Measurements from ENCODE around the gene CCDC93. TPM values are rescaled to one million over a fixed set of nuclear protein-coding genes. Genes with fewer than 3 reads are reported as not detected.

CCDC93 gene
- total RNA-seq, 4 donors from 2014 or later = 14.4 to 17.0 (median 16.0) TPM

DNA sequence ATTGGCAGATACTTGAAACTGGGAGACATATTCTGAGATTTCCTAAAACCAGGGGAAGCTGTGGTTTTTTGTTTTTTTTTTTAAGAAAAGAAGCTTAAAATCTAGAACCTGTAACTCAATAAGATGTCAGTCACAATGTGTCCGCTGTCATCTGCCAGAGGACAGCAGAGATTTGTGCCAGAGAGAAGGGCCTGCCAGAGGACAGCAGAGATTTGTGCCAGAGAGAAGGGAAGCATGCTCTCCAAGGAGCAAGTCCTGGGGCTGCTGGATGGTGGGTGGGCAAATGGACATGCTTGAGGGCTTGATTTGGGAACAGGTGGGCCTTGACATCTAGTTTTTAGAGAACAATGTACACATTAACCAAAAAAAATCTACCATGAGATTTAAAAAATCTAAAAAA is 77.9 kb downstream of the CCDC93 start:
- H3K4me1 ChIP-seq = peaks cover 0 to 12% (median 0%) of the 10 kb centered on the region in 4 donors
- DNase-seq (ENCODE audit: extremely low spot score) = no peak
- H3K36me3 ChIP-seq = peaks cover 84 to 100% (median 96%) of the 10 kb centered on the region in 4 donors
- no peaks in the 10 kb centered on the region for H3K27me3 ChIP-seq
- TF ChIP-seq POLR2A (IDR thresholded peaks at IDR 0.05; ENCODE audit: low read depth) (no peak), EP300 (IDR thresholded peaks at IDR 0.05) (no peak), POLR2AphosphoS5 (IDR thresholded peaks at IDR 0.05) (no peak)
- TF ChIP-seq, protein P1, sequence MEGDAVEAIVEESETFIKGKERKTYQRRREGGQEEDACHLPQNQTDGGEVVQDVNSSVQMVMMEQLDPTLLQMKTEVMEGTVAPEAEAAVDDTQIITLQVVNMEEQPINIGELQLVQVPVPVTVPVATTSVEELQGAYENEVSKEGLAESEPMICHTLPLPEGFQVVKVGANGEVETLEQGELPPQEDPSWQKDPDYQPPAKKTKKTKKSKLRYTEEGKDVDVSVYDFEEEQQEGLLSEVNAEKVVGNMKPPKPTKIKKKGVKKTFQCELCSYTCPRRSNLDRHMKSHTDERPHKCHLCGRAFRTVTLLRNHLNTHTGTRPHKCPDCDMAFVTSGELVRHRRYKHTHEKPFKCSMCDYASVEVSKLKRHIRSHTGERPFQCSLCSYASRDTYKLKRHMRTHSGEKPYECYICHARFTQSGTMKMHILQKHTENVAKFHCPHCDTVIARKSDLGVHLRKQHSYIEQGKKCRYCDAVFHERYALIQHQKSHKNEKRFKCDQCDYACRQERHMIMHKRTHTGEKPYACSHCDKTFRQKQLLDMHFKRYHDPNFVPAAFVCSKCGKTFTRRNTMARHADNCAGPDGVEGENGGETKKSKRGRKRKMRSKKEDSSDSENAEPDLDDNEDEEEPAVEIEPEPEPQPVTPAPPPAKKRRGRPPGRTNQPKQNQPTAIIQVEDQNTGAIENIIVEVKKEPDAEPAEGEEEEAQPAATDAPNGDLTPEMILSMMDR (IDR thresholded peaks at IDR 0.05) = no peak
- no peaks in the 10 kb centered on the region for H3K9me3 ChIP-seq
- H3K27ac ChIP-seq (replicated peaks in 1 of 4) = no peak overlapping the region
- WGBS = 0% methylated on average over 1 of the region's 1 CpG
- no peak overlapping the region for H3K4me3 ChIP-seq
- intact Hi-C loops (cut with DNase I) = loop anchor here (10.0 kb wide), 1 partner anchor 101 kb away; no protein-coding TSS in a partner anchor

DNA sequence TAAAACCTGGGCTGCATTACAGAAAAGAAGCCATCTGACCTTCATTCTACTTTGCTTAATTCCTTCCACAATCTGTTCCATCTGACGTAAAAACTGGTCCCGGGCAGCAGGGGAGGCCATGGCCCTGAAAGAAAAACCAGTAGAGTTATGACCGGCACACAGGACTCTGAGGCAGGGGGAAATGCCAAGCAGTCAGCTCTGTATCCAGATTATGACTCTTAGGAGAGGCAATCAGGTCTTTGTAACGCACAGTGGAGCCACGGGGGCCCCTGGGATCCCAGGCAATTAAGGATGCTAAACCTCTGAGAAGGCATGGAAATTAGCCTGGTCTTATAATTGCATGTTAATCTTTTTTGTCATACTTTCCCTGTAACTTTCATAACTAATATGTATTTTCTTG is 78.4 kb downstream of the CCDC93 start:
- no peak for DNase-seq (ENCODE audit: extremely low spot score)
- peaks cover 0 to 12% (median 0%) of the 10 kb centered on the region in 4 donors for H3K4me1 ChIP-seq
- no peak overlapping the region for H3K4me3 ChIP-seq
- H3K36me3 ChIP-seq = peaks cover 83 to 100% (median 96%) of the 10 kb centered on the region in 4 donors
- no peaks in the 10 kb centered on the region for H3K9me3 ChIP-seq
- H3K27ac ChIP-seq (replicated peaks in 1 of 4) = no peak overlapping the region
- H3K27me3 ChIP-seq = no peaks in the 10 kb centered on the region
- 91% methylated on average over 5 of the region's 5 CpGs for WGBS
- intact Hi-C loops (cut with DNase I) = loop anchor here (10.0 kb wide), 1 partner anchor 101 kb away; no protein-coding TSS in a partner anchor
- TF ChIP-seq POLR2A (IDR thresholded peaks at IDR 0.05; ENCODE audit: low read depth) (no peak), POLR2AphosphoS5 (IDR thresholded peaks at IDR 0.05) (no peak), EP300 (IDR thresholded peaks at IDR 0.05) (no peak)
- TF ChIP-seq, protein P1 (IDR thresholded peaks at IDR 0.05) = no peak

DNA sequence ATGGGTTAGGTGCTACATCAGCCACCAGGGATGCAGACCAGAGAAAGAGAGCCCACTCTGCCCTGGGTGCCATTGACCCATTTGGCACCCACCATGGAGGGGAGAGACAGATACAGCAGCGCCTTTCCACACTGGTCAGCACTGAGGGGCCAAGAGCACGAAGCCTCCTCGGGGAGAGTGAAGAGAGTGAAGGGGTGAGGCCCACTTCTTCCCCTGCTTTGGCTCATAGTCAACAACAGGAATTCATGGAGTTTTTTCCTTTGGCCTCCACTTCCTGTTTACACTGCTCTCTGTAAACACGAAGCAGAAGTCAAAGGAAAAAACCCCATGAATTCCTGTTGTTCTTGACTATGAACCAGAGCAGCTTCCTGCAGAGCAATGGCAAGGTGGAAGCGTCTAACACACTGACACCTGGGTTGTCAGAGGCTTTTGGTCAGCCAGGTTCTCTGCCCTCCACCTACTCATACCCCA is 80.0 kb downstream of the CCDC93 start:
- 87% methylated on average over 2 of the region's 5 CpGs for WGBS
- Histone ChIP-seq H3K4me3 (no peak overlapping the region), H3K27ac (replicated peaks in 1 of 4) (no peak overlapping the region), H3K36me3 (peaks cover 81 to 100% (median 96%) of the 10 kb centered on the region in 4 donors), H3K27me3 (no peaks in the 10 kb centered on the region), H3K4me1 (peaks cover 0 to 12% (median 0%) of the 10 kb centered on the region in 4 donors), H3K9me3 (no peaks in the 10 kb centered on the region)
- no peak for DNase-seq (ENCODE audit: extremely low spot score)
- TF ChIP-seq POLR2AphosphoS5 (IDR thresholded peaks at IDR 0.05) (no peak), POLR2A (IDR thresholded peaks at IDR 0.05; ENCODE audit: low read depth) (no peak), EP300 (IDR thresholded peaks at IDR 0.05) (no peak)
- TF ChIP-seq, protein P1 (IDR thresholded peaks at IDR 0.05) = no peak
- intact Hi-C loops (cut with DNase I) = loop anchor here (10.0 kb wide), 1 partner anchor 99 kb away; no protein-coding TSS in a partner anchor

- no peak for DNase-seq (ENCODE audit: extremely low spot score)
- Histone ChIP-seq H3K9me3 (no peaks in the 10 kb centered on the region), H3K4me1 (peaks cover 0 to 5% (median 0%) of the 10 kb centered on the region in 4 donors), H3K36me3 (peaks cover 69 to 94% (median 85%) of the 10 kb centered on the region in 4 donors), H3K27me3 (no peaks in the 10 kb centered on the region), H3K27ac (replicated peaks in 1 of 4) (no peak overlapping the region), H3K4me3 (no peak overlapping the region)
- intact Hi-C loops (cut with DNase I) = loop anchor here (10.0 kb wide), 1 partner anchor 97 kb away; no protein-coding TSS in a partner anchor
- 97% methylated on average over 7 of the region's 7 CpGs for whole genome bisulfite sequencing
- TF ChIP-seq POLR2A (IDR thresholded peaks at IDR 0.05; ENCODE audit: low read depth) (no peak), EP300 (IDR thresholded peaks at IDR 0.05) (no peak)
Measured at GRCh38 chr2:117931978-117932377, 81.9 kb downstream of the CCDC93 start.

DNA sequence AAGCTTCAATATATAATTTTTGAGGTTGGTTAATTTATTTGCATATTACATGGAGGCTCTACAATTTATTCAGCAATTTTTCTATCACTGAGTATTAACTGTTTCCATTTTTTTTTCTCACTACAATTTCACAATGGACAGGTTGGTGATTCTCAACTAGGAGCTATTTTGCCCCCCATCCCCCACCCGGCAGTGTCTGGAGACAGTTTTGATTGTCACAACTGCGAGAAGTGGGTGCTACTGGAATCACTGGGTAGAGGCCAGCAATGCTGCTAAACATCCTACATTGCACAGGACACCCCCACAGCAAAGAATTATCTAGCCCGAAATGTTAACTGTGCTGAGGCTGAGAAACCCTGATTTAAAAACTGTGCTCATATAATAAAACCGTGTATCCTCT is 82.6 kb downstream of the CCDC93 start:
- DNase-seq (ENCODE audit: extremely low spot score) = no peak
- Histone ChIP-seq H3K36me3 (peaks cover 62 to 87% (median 79%) of the 10 kb centered on the region in 4 donors), H3K27me3 (no peaks in the 10 kb centered on the region), H3K4me3 (no peak overlapping the region), H3K4me1 (peaks cover 0 to under 1% (median 0%) of the 10 kb centered on the region in 4 donors), H3K27ac (replicated peaks in 1 of 4) (no peak overlapping the region), H3K9me3 (no peaks in the 10 kb centered on the region)
- WGBS = 89% methylated on average over 4 of the region's 4 CpGs
- intact Hi-C loops (cut with DNase I) = loop anchor here (10.0 kb wide), 1 partner anchor 96 kb away; no protein-coding TSS in a partner anchor
- TF ChIP-seq, protein P1 (IDR thresholded peaks at IDR 0.05) = no peak
- TF ChIP-seq POLR2A (IDR thresholded peaks at IDR 0.05; ENCODE audit: low read depth) (no peak), POLR2AphosphoS5 (IDR thresholded peaks at IDR 0.05) (no peak), EP300 (IDR thresholded peaks at IDR 0.05) (no peak)

Data from esophagus muscularis mucosa (tissue), 4 donors.